Fibroblast of lung (primary cell): ENCODE data around the gene ACVR2B. TPM values are rescaled to one million over a fixed set of nuclear protein-coding genes. Genes with fewer than 3 reads are reported as not detected.

Source experiments
- DNase-seq, 2 donors: peaks; one replicate each; pipeline versions ENCODE4 v3.0.0 to v3.0.0-alpha.2; 2010; ENCODE audit warnings: low read depth in 2 of 2
- H2AFZ ChIP-seq: 2 replicates; pipeline ENCODE4 v1.5.1; 2012; ENCODE audit warnings: low read length, control low read depth, inconsistent platforms
- H3K27ac ChIP-seq: 2 replicates; pipeline ENCODE4 v1.5.1; 2011; ENCODE audit warnings: low read length, control low read depth; ENCODE audit not compliant: insufficient read depth
- H3K27me3 ChIP-seq: 2 replicates; pipeline ENCODE4 v1.5.1; 2011; ENCODE audit warnings: mild to moderate bottlenecking, low read length; ENCODE audit not compliant: control insufficient read depth, insufficient read depth
- H3K36me3 ChIP-seq: 2 replicates; pipeline ENCODE4 v1.5.1; 2011; ENCODE audit warnings: low read length; ENCODE audit not compliant: control insufficient read depth, insufficient read depth
- H3K4me1 ChIP-seq: 2 replicates; pipeline ENCODE4 v1.5.1; 2011; ENCODE audit warnings: low read length; ENCODE audit not compliant: control insufficient read depth, insufficient read depth; ENCODE audit errors: extremely low read depth
- H3K4me2 ChIP-seq: 2 replicates; pipeline ENCODE4 v1.5.1; 2011; ENCODE audit warnings: low read length, control low read depth; ENCODE audit not compliant: insufficient read depth; ENCODE audit errors: extremely low read depth
- H3K4me3 ChIP-seq, 4 experiments: fragments of 200-600 bp in 1 of 4; sonication (generic) in 1 of 4; replicated peaks in 1 of 4; 2 replicates each; pipeline ENCODE4 v1.5.1; 2011 to 2016; ENCODE audit warnings: low read length in 4 of 4, low read depth in 3 of 4, mild to moderate bottlenecking in 3 of 4, control low read depth in 2 of 4, inconsistent platforms in 1 of 4, mixed read lengths in 1 of 4; ENCODE audit not compliant: insufficient read depth in 1 of 4; ENCODE audit errors: control extremely low read depth in 1 of 4
- H3K79me2 ChIP-seq: 2 replicates; pipeline ENCODE4 v1.5.1; 2012; ENCODE audit warnings: mild to moderate bottlenecking, low read length, inconsistent platforms; ENCODE audit not compliant: control insufficient read depth, insufficient read depth
- H3K9ac ChIP-seq: 2 replicates; pipeline ENCODE4 v1.5.1; 2011; ENCODE audit warnings: mild to moderate bottlenecking, low read length, control low read depth; ENCODE audit not compliant: insufficient read depth
- H3K9me3 ChIP-seq: 2 replicates; pipeline ENCODE4 v1.5.1; 2012; ENCODE audit warnings: low read depth, low read length; ENCODE audit not compliant: control insufficient read depth, insufficient read depth
- H4K20me1 ChIP-seq: 2 replicates; pipeline ENCODE4 v1.5.1; 2011; ENCODE audit warnings: low read length; ENCODE audit not compliant: control insufficient read depth, insufficient read depth; ENCODE audit errors: extremely low read depth
- EZH2 ChIP-seq: IDR thresholded peaks from 2 replicates; pipeline ENCODE4 v1.5.1; 2012; ENCODE audit warnings: low read length, control low read depth, mild to moderate bottlenecking; ENCODE audit errors: missing control alignments
- polyA plus RNA-seq, 2 donors: library from polyadenylated mRNA; depleted of rRNA in 1 of 2; stranded (reverse) in 1 of 2; unstranded in 1 of 2; fragments of >200 nt; gene quantifications; 2 replicates each; pipeline ENCODE4 v1.2.1, GENCODE V29; 2011 to 2012; ENCODE audit warnings: missing spikeins in 1 of 2
- total RNA-seq: library from RNA; depleted of rRNA; stranded (reverse); fragments of >200 nt; gene quantifications from 2 replicates; pipeline ENCODE4 v1.2.1, GENCODE V29; 2014
- TF ChIP-seq, protein P1 (sequence below), 2 donors: IDR thresholded peaks in 1 of 2; conservative IDR thresholded peaks in 1 of 2; 1 replicate in 1 of 2; 2 replicates in 1 of 2; pipeline ENCODE4 v1.5.1; 2011 to 2012; ENCODE audit warnings: low read length in 2 of 2, control low read depth in 1 of 2, inconsistent platforms in 1 of 2, low read depth in 1 of 2, mild to moderate bottlenecking in 1 of 2

The ACVR2B gene
- total and polyA plus RNA-seq, 2 donors (not counting 1 experiment from before 2014, with no cell fraction given) = 0.60 to 2.6 TPM

DNA sequence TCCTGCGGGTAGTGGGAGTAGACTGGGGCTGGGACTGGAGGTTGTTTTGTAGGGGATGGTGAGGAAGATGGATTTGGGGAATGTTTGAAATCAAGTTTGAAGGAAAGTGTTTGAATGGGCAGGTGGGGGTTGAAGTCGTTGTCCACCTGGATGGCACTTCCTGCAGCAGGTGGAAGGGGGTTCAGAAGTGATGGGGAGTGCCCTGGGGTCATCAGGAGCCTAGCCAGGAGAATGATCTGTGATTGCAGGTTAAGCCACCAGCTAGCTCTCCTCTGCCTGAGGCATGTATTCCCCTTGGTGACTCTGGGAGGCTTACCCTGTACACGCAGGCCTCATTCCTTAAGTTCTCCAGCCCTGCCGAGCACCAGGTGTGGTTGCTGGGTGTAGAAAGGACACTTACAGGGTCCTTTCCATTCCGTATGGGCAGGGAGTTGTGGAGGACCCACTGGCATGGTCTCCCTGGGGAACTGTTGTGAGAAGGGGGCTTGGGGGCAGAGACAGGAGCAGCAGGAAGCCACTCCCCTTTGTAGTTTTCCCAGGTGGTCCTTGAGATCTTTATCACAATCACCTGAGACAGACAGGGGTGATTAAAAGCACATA, 22.6 kb downstream of the ACVR2B start:
- TF ChIP-seq EZH2 = no peak
- TF ChIP-seq, protein P1, sequence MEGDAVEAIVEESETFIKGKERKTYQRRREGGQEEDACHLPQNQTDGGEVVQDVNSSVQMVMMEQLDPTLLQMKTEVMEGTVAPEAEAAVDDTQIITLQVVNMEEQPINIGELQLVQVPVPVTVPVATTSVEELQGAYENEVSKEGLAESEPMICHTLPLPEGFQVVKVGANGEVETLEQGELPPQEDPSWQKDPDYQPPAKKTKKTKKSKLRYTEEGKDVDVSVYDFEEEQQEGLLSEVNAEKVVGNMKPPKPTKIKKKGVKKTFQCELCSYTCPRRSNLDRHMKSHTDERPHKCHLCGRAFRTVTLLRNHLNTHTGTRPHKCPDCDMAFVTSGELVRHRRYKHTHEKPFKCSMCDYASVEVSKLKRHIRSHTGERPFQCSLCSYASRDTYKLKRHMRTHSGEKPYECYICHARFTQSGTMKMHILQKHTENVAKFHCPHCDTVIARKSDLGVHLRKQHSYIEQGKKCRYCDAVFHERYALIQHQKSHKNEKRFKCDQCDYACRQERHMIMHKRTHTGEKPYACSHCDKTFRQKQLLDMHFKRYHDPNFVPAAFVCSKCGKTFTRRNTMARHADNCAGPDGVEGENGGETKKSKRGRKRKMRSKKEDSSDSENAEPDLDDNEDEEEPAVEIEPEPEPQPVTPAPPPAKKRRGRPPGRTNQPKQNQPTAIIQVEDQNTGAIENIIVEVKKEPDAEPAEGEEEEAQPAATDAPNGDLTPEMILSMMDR (conservative IDR thresholded peaks at IDR 0.05 in 1 of 2, IDR thresholded peaks at IDR 0.05 in 1 of 2; ENCODE audit: low read depth in 1 of 2, low read length in 2 of 2) = no peak
- no peaks in the 10 kb centered on the region for H3K9me3 ChIP-seq
- H3K79me2 ChIP-seq = no peaks in the 10 kb centered on the region
- no peak for DNase-seq
- no peaks in the 10 kb centered on the region for H3K4me1 ChIP-seq
- H3K36me3 ChIP-seq = no peaks in the 10 kb centered on the region
- no peak overlapping the region for H2AFZ ChIP-seq
- H3K9ac ChIP-seq = no peak overlapping the region
- no peaks in the 10 kb centered on the region for H3K27me3 ChIP-seq
- no peak overlapping the region for H3K4me3 ChIP-seq
- no peak overlapping the region for H3K4me2 ChIP-seq
- no peaks in the 10 kb centered on the region for H4K20me1 ChIP-seq
- H3K27ac ChIP-seq = no peak overlapping the region

DNA sequence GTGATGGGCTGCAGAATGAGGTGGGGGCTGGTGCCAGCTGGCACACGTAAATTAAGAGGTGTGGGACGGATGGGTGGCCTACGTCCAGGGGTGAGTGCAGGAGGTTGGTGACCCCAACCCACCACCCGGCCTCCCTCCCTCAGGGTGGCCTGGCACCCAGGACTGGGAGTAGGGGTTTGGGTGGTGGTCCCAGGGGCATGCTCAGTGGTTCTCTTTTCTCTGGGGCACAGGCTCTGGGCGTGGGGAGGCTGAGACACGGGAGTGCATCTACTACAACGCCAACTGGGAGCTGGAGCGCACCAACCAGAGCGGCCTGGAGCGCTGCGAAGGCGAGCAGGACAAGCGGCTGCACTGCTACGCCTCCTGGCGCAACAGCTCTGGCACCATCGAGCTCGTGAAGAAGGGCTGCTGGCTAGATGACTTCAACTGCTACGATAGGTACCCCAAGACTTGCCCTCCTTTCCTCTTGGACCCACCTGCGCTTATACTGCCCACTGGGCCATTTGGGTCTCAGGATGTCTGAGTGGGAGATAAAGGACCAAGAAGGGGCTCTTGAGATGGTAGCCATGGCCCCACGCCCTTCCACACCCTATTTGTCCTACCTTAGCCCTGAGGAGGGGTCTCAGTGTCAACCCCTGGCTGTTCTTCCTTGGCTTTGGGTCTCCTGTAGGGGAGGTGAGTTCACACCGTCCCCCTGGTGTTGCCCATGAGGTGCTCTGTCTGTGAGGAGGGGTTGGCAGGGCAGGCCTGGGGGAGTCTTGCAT, 23.5 kb downstream of the ACVR2B start:
- no peak overlapping the region for H2AFZ ChIP-seq
- H3K9me3 ChIP-seq = no peaks in the 10 kb centered on the region
- no peaks in the 10 kb centered on the region for H4K20me1 ChIP-seq
- no peak overlapping the region for H3K27ac ChIP-seq
- no peaks in the 10 kb centered on the region for H3K79me2 ChIP-seq
- DNase-seq = no peak
- no peak overlapping the region for H3K4me3 ChIP-seq
- H3K27me3 ChIP-seq = no peaks in the 10 kb centered on the region
- TF ChIP-seq, protein P1 (conservative IDR thresholded peaks at IDR 0.05 in 1 of 2, IDR thresholded peaks at IDR 0.05 in 1 of 2; ENCODE audit: low read depth in 1 of 2, low read length in 2 of 2) = no peak
- no peak for TF ChIP-seq EZH2
- peaks cover 2% of the 10 kb centered on the region for H3K36me3 ChIP-seq
- H3K4me2 ChIP-seq = no peak overlapping the region
- H3K9ac ChIP-seq = no peak overlapping the region
- H3K4me1 ChIP-seq = no peaks in the 10 kb centered on the region

DNA sequence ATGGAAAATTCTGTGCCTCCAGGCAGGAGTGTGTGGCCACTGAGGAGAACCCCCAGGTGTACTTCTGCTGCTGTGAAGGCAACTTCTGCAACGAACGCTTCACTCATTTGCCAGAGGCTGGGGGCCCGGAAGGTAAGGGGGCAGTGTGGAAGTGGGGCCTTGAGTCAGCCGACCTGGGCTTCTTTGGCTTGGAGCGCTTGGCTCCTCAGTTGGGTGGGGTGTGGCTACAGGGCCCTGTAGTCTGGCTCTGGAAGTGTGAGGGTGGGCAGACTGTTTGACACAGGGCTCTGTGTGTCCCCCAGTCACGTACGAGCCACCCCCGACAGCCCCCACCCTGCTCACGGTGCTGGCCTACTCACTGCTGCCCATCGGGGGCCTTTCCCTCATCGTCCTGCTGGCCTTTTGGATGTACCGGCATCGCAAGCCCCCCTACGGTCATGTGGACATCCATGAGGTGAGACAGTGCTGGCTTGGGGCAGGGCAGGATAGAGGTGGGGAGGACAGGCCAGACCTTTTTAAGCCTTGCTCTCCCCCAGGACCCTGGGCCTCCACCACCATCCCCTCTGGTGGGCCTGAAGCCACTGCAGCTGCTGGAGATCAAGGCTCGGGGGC, 24.3 kb downstream of the ACVR2B start:
- Histone ChIP-seq H3K27ac (no peak overlapping the region), H3K4me2 (no peak overlapping the region), H3K9ac (no peak overlapping the region), H2AFZ (no peak overlapping the region), H3K9me3 (no peaks in the 10 kb centered on the region), H3K27me3 (no peaks in the 10 kb centered on the region), H3K4me1 (no peaks in the 10 kb centered on the region), H3K36me3 (peaks cover 2% of the 10 kb centered on the region), H4K20me1 (no peaks in the 10 kb centered on the region), H3K79me2 (no peaks in the 10 kb centered on the region), H3K4me3 (no peak overlapping the region)
- TF ChIP-seq, protein P1 (conservative IDR thresholded peaks at IDR 0.05 in 1 of 2, IDR thresholded peaks at IDR 0.05 in 1 of 2; ENCODE audit: low read depth in 1 of 2, low read length in 2 of 2) = no peak
- no peak for TF ChIP-seq EZH2
- no peak for DNase-seq
